HG03575 (cell line): ENCODE data around the gene CHCHD10.
"Not testable (repeated sequence)": the region's sequence is repeated elsewhere in the genome, so short reads cannot be mapped to it uniquely, and the experiment has no call there.

Experiments
- ATAC-seq: cut with Tn5 transposase; IDR thresholded peaks from one replicate; pipeline ENCODE4 v1.9.1; 2021; ENCODE audit not compliant: unreplicated experiment, insufficient number of reproducible peaks, low FRiP score; ENCODE audit errors: extremely low read depth

The CHCHD10 gene

GRCh38 chr22:23754220-23754919 lies 13.4 kb downstream of the CHCHD10 start, which contains the start of gene VPREB3:
VPREB3 (minus strand) TSS chr22:23754425; CDS start chr22:23754363, 62 bp downstream.
- ATAC-seq = no peak

- no peak for ATAC-seq
These were observed 14.4 kb downstream of the CHCHD10 start for GRCh38 chr22:23753385-23753784.

GRCh38 chr22:23752750-23753149 lies 15.0 kb downstream of the CHCHD10 start:
- ATAC-seq = no peak

GRCh38 chr22:23752090-23752691 lies 15.6 kb downstream of the CHCHD10 start:
- no peak for ATAC-seq

- no peak for ATAC-seq
These were observed 16.3 kb downstream of the CHCHD10 start for GRCh38 chr22:23751441-23751996.

- ATAC-seq = no peak
These were observed 16.9 kb downstream of the CHCHD10 start, which contains the start of gene ZNF70 for GRCh38 chr22:23750714-23751440. ZNF70 (minus strand) TSS chr22:23751112; CDS start chr22:23745140, 5,972 bp downstream.

- no peak for ATAC-seq
These were observed 17.4 kb downstream of the CHCHD10 start for GRCh38 chr22:23750367-23750713.

GRCh38 chr22:23749841-23750301 lies 17.9 kb downstream of the CHCHD10 start:
- no peak for ATAC-seq

- no peak for ATAC-seq
These were observed 22.0 kb downstream of the CHCHD10 start for GRCh38 chr22:23745791-23746190.

GRCh38 chr22:23744485-23744884 lies 23.3 kb downstream of the CHCHD10 start:
- no peak for ATAC-seq

GRCh38 chr22:23744001-23744400 lies 23.8 kb downstream of the CHCHD10 start:
- no peak for ATAC-seq

GRCh38 chr22:23743303-23743705 lies 24.5 kb downstream of the CHCHD10 start:
- ATAC-seq = no peak

GRCh38 chr22:23742505-23743264 lies 25.1 kb downstream of the CHCHD10 start:
- no peak for ATAC-seq

GRCh38 chr22:23737696-23738095 lies 30.1 kb downstream of the CHCHD10 start:
- ATAC-seq = no peak

GRCh38 chr22:23728108-23728507 lies 39.7 kb downstream of the CHCHD10 start:
- not testable (repeated sequence) for ATAC-seq

GRCh38 chr22:23722724-23723123 lies 45.0 kb downstream of the CHCHD10 start:
- ATAC-seq = no peak

- ATAC-seq = no peak
These were observed 45.6 kb downstream of the CHCHD10 start for GRCh38 chr22:23722160-23722559.

- no peak for ATAC-seq
These were observed 46.9 kb downstream of the CHCHD10 start for GRCh38 chr22:23720855-23721254.
